D341Med (cell line): ENCODE measurements around the gene AFF3.
"Not testable (repeated sequence)": the region's sequence is repeated elsewhere in the genome, so short reads cannot be mapped to it uniquely, and the experiment has no call there.

Experiments used
- DNase-seq: peaks from one replicate; pipeline ENCODE4 v3.0.0; 2012; ENCODE audit warnings: low spot score

The AFF3 gene

GRCh38 chr2:99747842-99748241 lies 394.5 kb downstream of the AFF3 start:
- DNase-seq = no peak

- DNase-seq = no peak
Measured at GRCh38 chr2:99743146-99743545, 399.2 kb downstream of the AFF3 start.

- no peak for DNase-seq
Measured at GRCh38 chr2:99737537-99737936, 404.9 kb downstream of the AFF3 start.

GRCh38 chr2:99735753-99736152 lies 406.6 kb downstream of the AFF3 start:
- no peak for DNase-seq

- not testable (repeated sequence) for DNase-seq
Measured at GRCh38 chr2:99735314-99735713, 407.1 kb downstream of the AFF3 start.

GRCh38 chr2:99734236-99734635 lies 408.2 kb downstream of the AFF3 start:
- no peak for DNase-seq

- DNase-seq = no peak
Measured at GRCh38 chr2:99729104-99730025, 413.0 kb downstream of the AFF3 start.

- DNase-seq = no peak
Measured at GRCh38 chr2:99728166-99728565, 414.2 kb downstream of the AFF3 start.

GRCh38 chr2:99727199-99727598 lies 415.2 kb downstream of the AFF3 start:
- no peak for DNase-seq

GRCh38 chr2:99726691-99727090 lies 415.7 kb downstream of the AFF3 start:
- DNase-seq = no peak

GRCh38 chr2:99725820-99726219 lies 416.6 kb downstream of the AFF3 start:
- DNase-seq = no peak

GRCh38 chr2:99722476-99722875 lies 419.9 kb downstream of the AFF3 start:
- no peak for DNase-seq

- DNase-seq = no peak
Measured at GRCh38 chr2:99719102-99719501, 423.3 kb downstream of the AFF3 start.

- no peak for DNase-seq
Measured at GRCh38 chr2:99715956-99716355, 426.4 kb downstream of the AFF3 start.

GRCh38 chr2:99714349-99714748 lies 428.0 kb downstream of the AFF3 start:
- DNase-seq = no peak

GRCh38 chr2:99711144-99711543 lies 431.2 kb downstream of the AFF3 start:
- DNase-seq = no peak

- DNase-seq = no peak
Measured at GRCh38 chr2:99710721-99711120, 431.7 kb downstream of the AFF3 start.

- DNase-seq = no peak
Measured at GRCh38 chr2:99709229-99709628, 433.2 kb downstream of the AFF3 start.

GRCh38 chr2:99708231-99708630 lies 434.2 kb downstream of the AFF3 start:
- no peak for DNase-seq

GRCh38 chr2:99707592-99707991 lies 434.8 kb downstream of the AFF3 start:
- no peak for DNase-seq

GRCh38 chr2:99706735-99707134 lies 435.7 kb downstream of the AFF3 start:
- DNase-seq = no peak

- DNase-seq = no peak
Measured at GRCh38 chr2:99701503-99701902, 440.9 kb downstream of the AFF3 start.

GRCh38 chr2:99700482-99701398 lies 441.6 kb downstream of the AFF3 start:
- DNase-seq = no peak
